Smooth muscle cell (in vitro differentiated cells): ENCODE measurements around the gene RMND5B. TPM values are rescaled to one million over a fixed set of nuclear protein-coding genes. Genes with fewer than 3 reads are reported as not detected.
A peak's percentile ranks its signal among the peaks of the same experiment; 100 is the strongest.

Experiments
- DNase-seq: peaks from one replicate; lab custom pipeline; 2025; ENCODE audit not compliant: unreplicated experiment; lab: John Stamatoyannopoulos, UW
- H2AFZ ChIP-seq: fragments of 200-600 bp; sonication (generic); 2 replicates; pipeline ENCODE4 v1.6.0; 2016; ENCODE audit warnings: antibody characterized with exemption, low read depth, mild to moderate bottlenecking
- H3F3A ChIP-seq: fragments of 200-600 bp; sonication (generic); 2 replicates; pipeline ENCODE4 v1.6.0; 2017; ENCODE audit warnings: antibody characterized with exemption, low read depth
- H3K27ac ChIP-seq: fragments of 200-600 bp; sonication (generic); 2 replicates; pipeline ENCODE4 v1.5.1; 2016; ENCODE audit warnings: low read depth, mild to moderate bottlenecking
- H3K27me3 ChIP-seq: fragments of 200-600 bp; sonication (generic); 2 replicates; pipeline ENCODE4 v1.6.1; 2016; ENCODE audit warnings: low read depth, mild to moderate bottlenecking
- H3K36me3 ChIP-seq: fragments of 200-600 bp; sonication (generic); 2 replicates; pipeline ENCODE4 v1.5.1; 2016; ENCODE audit warnings: low read depth
- H3K4me1 ChIP-seq: fragments of 200-600 bp; sonication (generic); 2 replicates; pipeline ENCODE4 v1.5.1; 2016; ENCODE audit warnings: low read depth
- H3K4me2 ChIP-seq: fragments of 200-600 bp; sonication (generic); 2 replicates; pipeline ENCODE4 v1.6.0; 2016; ENCODE audit warnings: mild to moderate bottlenecking
- H3K4me3 ChIP-seq: fragments of 200-600 bp; sonication (generic); 2 replicates; pipeline ENCODE4 v1.5.1; 2016; ENCODE audit warnings: mild to moderate bottlenecking
- H3K79me2 ChIP-seq: fragments of 200-600 bp; sonication (generic); 2 replicates; pipeline ENCODE4 v1.6.0; 2016; ENCODE audit warnings: low read depth, mild to moderate bottlenecking
- H3K9ac ChIP-seq: fragments of 200-600 bp; sonication (generic); 2 replicates; pipeline ENCODE4 v1.6.0; 2016; ENCODE audit warnings: low read depth
- H3K9me3 ChIP-seq: fragments of 200-600 bp; sonication (generic); replicated peaks from 2 replicates; pipeline ENCODE4 v1.5.1; 2016; ENCODE audit warnings: low read depth
- H4K20me1 ChIP-seq: fragments of 200-600 bp; sonication (generic); 2 replicates; pipeline ENCODE4 v1.6.0; 2016; ENCODE audit warnings: low read depth
- WGBS: methylation state at CpG from one replicate; pipeline ENCODE4 v1.1.7; 2016; ENCODE audit warnings: low lambda C conversion rate; 5-methylcytosine and 5-hydroxymethylcytosine counted together
- polyA plus RNA-seq: library from polyadenylated mRNA; unstranded; fragments of >200 nt; fragmentation: Nextera tagmentation; extraction: Ambion mirVana; gene quantifications from 2 replicates; pipeline ENCODE4 v1.2.1, GENCODE V29; 2016
- total RNA-seq: library from RNA; depleted of rRNA; stranded (reverse); fragments of >200 nt; gene quantifications from 2 replicates; pipeline ENCODE4 v1.2.3, GENCODE V29; 2014
- TF ChIP-seq, protein P1 (sequence below): fragments of 200-600 bp; sonication (generic); IDR thresholded peaks from 2 replicates; pipeline ENCODE4 v1.5.1; 2017; ENCODE audit warnings: borderline replicate concordance, mild to moderate bottlenecking, antibody characterized with exemption; ENCODE audit not compliant: insufficient read depth, poor library complexity, severe bottlenecking

Gene RMND5B
- total and polyA plus RNA-seq, 2 experiments from 2014 or later, result 18.2 to 20.8 TPM

DNA sequence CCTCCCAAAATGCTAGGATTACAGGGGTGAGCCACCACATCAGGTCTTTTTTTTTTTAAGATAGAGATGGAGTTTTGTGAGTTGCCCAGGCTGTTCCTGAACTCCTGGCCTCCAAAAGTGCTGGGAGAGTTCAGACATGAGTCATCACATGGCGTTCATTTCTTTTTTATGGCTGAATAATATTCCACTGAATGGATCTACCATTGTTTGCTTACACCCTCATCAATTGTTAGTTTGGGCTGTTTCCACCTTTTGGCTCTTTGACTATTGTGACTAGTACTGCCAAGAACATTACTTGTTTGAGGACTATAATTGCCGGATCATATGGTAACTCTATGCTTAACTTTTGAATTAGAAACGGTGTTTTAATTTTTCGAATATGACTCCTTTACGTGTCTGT lies 18.3 kb upstream of the RMND5B start:
- no peaks in the 10 kb centered on the region for H3K9me3 ChIP-seq
- no peaks in the 10 kb centered on the region for H3K79me2 ChIP-seq
- DNase-seq, result no peak
- 80% methylated on average over 5 of the region's 5 CpGs for WGBS
- H3K36me3 ChIP-seq, result no peaks in the 10 kb centered on the region
- no peak overlapping the region for H3K9ac ChIP-seq
- H3K4me2 ChIP-seq, result peak overlapping the region; percentile 96
- no peaks in the 10 kb centered on the region for H4K20me1 ChIP-seq
- peak overlapping the region; percentile 61 for H3K4me3 ChIP-seq
- H3K4me1 ChIP-seq, result peaks cover 14% of the 10 kb centered on the region
- no peaks in the 10 kb centered on the region for H3F3A ChIP-seq
- H3K27ac ChIP-seq, result no peak overlapping the region
- TF ChIP-seq, protein P1, sequence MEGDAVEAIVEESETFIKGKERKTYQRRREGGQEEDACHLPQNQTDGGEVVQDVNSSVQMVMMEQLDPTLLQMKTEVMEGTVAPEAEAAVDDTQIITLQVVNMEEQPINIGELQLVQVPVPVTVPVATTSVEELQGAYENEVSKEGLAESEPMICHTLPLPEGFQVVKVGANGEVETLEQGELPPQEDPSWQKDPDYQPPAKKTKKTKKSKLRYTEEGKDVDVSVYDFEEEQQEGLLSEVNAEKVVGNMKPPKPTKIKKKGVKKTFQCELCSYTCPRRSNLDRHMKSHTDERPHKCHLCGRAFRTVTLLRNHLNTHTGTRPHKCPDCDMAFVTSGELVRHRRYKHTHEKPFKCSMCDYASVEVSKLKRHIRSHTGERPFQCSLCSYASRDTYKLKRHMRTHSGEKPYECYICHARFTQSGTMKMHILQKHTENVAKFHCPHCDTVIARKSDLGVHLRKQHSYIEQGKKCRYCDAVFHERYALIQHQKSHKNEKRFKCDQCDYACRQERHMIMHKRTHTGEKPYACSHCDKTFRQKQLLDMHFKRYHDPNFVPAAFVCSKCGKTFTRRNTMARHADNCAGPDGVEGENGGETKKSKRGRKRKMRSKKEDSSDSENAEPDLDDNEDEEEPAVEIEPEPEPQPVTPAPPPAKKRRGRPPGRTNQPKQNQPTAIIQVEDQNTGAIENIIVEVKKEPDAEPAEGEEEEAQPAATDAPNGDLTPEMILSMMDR, result no peak
- H3K27me3 ChIP-seq, result peaks cover 33% of the 10 kb centered on the region
- H2AFZ ChIP-seq, result peak overlapping the region; percentile 9

DNA sequence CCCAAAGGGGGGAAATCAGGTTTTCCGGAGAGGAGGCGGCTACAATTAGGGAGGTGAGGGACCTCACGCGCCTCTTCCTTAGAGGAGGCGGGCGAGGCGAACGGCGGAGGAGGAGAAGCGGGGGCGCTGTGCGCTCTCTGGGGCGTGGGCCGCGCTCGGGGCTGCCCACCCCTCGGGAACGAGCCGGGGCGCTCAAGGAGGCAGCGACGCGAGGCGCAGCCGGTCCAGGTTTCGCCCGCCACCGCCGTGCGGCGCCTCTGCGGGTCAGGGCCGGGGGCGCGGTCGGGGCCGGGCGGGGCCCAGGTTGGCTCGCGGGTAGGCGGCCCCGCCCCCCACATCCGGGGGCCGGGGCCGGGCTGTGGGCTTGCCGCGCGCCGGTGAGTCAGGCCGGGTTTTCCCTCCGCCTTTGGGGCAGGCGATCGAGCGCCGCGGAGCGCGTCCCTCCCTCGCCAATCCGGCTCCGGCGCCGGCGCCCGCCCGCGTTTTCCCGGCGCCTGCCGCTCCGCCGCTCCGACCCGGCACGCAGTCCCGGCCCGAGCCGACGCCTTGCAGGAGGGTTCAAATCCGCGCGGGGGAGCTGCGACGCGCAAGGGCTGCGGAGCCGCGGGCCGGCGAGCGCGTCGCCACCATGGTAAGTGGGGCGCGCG lies 17.6 kb upstream of the RMND5B start, which contains the start of gene N4BP3:
Gene N4BP3 (plus strand): TSS at position 392 of the 647 bp plus-strand sequence. CDS start 6,052 bp downstream, outside the sequence.
- DNase-seq, result peak; percentile 20
- no peaks in the 10 kb centered on the region for H4K20me1 ChIP-seq
- H3F3A ChIP-seq, result no peaks in the 10 kb centered on the region
- H3K27me3 ChIP-seq, result peaks cover 33% of the 10 kb centered on the region
- no peaks in the 10 kb centered on the region for H3K79me2 ChIP-seq
- TF ChIP-seq, protein P1, result no peak
- H2AFZ ChIP-seq, result peak within 1 kb of the TSS; percentile 9
- 3% methylated on average over 43 of the region's 96 CpGs for WGBS
- peak within 1 kb of the TSS; percentile 96 for H3K4me2 ChIP-seq
- H3K27ac ChIP-seq, result no peak within 1 kb of the TSS
- no peaks in the 10 kb centered on the region for H3K9me3 ChIP-seq
- no peaks in the 10 kb centered on the region for H3K36me3 ChIP-seq
- peak within 1 kb of the TSS; percentile 61 for H3K4me3 ChIP-seq
- peaks cover 14% of the 10 kb centered on the region for H3K4me1 ChIP-seq
- H3K9ac ChIP-seq, result peak within 1 kb of the TSS; percentile 20

DNA sequence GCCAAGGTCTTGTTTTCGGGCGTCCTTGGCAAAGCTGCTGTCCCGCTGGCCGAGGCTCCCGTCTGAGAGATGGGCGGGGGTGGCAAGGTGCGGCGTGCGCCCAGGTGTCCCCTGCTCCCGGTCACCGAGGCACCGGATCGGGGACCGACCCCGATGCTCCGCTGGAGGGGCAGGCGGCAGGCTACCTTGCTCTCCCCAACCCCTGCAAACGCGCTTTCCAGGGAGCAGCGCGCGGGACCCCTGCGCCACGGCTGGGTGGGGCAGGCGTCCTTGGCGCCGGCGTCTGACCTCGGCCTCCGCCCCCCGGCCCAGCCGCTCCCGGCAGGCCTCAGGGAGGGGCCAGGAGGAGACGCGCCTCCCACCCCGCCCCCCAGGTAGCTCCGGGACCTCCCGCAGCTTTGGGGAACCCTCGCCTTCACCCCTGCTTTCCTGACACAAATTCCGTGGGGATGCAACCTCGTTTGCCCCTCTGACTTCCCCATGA lies 16.9 kb upstream of the RMND5B start:
- H3F3A ChIP-seq, result no peaks in the 10 kb centered on the region
- peak overlapping the region; percentile 96 for H3K4me2 ChIP-seq

More for the DNA sequence above, 16.9 kb upstream of the RMND5B start:
- Histone ChIP-seq H3K27ac (no peak overlapping the region), H4K20me1 (no peaks in the 10 kb centered on the region), H3K9ac (no peak overlapping the region), H3K9me3 (no peaks in the 10 kb centered on the region), H3K4me1 (peaks cover 14% of the 10 kb centered on the region), H3K27me3 (peaks cover 33% of the 10 kb centered on the region), H2AFZ (no peak overlapping the region), H3K4me3 (peak overlapping the region; percentile 61), H3K79me2 (no peaks in the 10 kb centered on the region), H3K36me3 (no peaks in the 10 kb centered on the region)
- TF ChIP-seq, protein P1, result no peak
- WGBS, result 3% methylated on average over 22 of the region's 41 CpGs
- DNase-seq, result no peak
